GM18951 (cell line): ENCODE data around the gene FDX2.
"Not testable (repeated sequence)": the region's sequence is repeated elsewhere in the genome, so short reads cannot be mapped to it uniquely, and the experiment has no call there.

Experiments
- POLR2A ChIP-seq: IDR thresholded peaks from 4 replicates; pipeline ENCODE4 v1.6.1; 2011; ENCODE audit warnings: mild to moderate bottlenecking; ENCODE audit not compliant: insufficient read length, insufficient read depth; ENCODE audit errors: extremely low read depth
- in situ Hi-C: fragments of 300-500 bp; cut with MboI; formaldehyde crosslinking; loops from one replicate; pipeline ENCODE4 v1.12.0; 2022; ENCODE audit warnings: low sequenced_read_pairs, mixed read lengths, inconsistent platforms; ENCODE audit not compliant: unreplicated experiment

Gene FDX2

GRCh38 chr19:10339380-10339960 lies 23.7 kb upstream of the FDX2 start, which contains the start of gene ICAM3:
Gene ICAM3, minus strand, starts transcription at chr19:10339624. Its CDS starts 10 bp downstream, at chr19:10339614.
- peak; percentile 85 for TF ChIP-seq POLR2A
- in situ Hi-C loops, result no loop called here

- in situ Hi-C loops, result no loop called here
- no peak for TF ChIP-seq POLR2A
Observed at GRCh38 chr19:10338940-10339339, 23.1 kb upstream of the FDX2 start.

GRCh38 chr19:10336725-10337124 lies 20.9 kb upstream of the FDX2 start:
- in situ Hi-C loops, result not testable (repeated sequence)

- no peak for TF ChIP-seq POLR2A
- in situ Hi-C loops, result no loop called here
Observed at GRCh38 chr19:10335352-10335985, 19.7 kb upstream of the FDX2 start.

- no peak for TF ChIP-seq POLR2A
Observed at GRCh38 chr19:10334588-10335351, 19.0 kb upstream of the FDX2 start.

GRCh38 chr19:10333758-10334587 lies 18.2 kb upstream of the FDX2 start:
- in situ Hi-C loops, result no loop called here

More at GRCh38 chr19:10334588-10335351, 19.0 kb upstream of the FDX2 start:
- in situ Hi-C loops, result no loop called here

GRCh38 chr19:10332965-10333757 lies 17.3 kb upstream of the FDX2 start, which contains the start of gene RAVER1:
Gene RAVER1, minus strand, starts transcription at chr19:10333529. Its CDS starts 22 bp downstream, at chr19:10333507.
- peak; percentile 96 for TF ChIP-seq POLR2A
- in situ Hi-C loops, result no loop called here

More at GRCh38 chr19:10333758-10334587, 18.2 kb upstream of the FDX2 start:
- TF ChIP-seq POLR2A, result no peak

- in situ Hi-C loops, result no loop called here
- TF ChIP-seq POLR2A, result no peak
Observed at GRCh38 chr19:10332158-10332964, 16.5 kb upstream of the FDX2 start.

- in situ Hi-C loops, result no loop called here
- TF ChIP-seq POLR2A, result no peak
Observed at GRCh38 chr19:10329555-10329954, 13.7 kb upstream of the FDX2 start.

GRCh38 chr19:10328558-10329429 lies 13.0 kb upstream of the FDX2 start:
- no peak for TF ChIP-seq POLR2A
- in situ Hi-C loops, result no loop called here

GRCh38 chr19:10327793-10328192 lies 12.0 kb upstream of the FDX2 start:
- no peak for TF ChIP-seq POLR2A
- in situ Hi-C loops, result no loop called here

- in situ Hi-C loops, result no loop called here
- no peak for TF ChIP-seq POLR2A
Observed at GRCh38 chr19:10325732-10326131, 9.9 kb upstream of the FDX2 start.
